ENCODE data around the gene RRP12.
"Not testable (repeated sequence)": the region's sequence is repeated elsewhere in the genome, so short reads cannot be mapped to it uniquely, and the experiment has no call there.

RRP12 gene, protein sequence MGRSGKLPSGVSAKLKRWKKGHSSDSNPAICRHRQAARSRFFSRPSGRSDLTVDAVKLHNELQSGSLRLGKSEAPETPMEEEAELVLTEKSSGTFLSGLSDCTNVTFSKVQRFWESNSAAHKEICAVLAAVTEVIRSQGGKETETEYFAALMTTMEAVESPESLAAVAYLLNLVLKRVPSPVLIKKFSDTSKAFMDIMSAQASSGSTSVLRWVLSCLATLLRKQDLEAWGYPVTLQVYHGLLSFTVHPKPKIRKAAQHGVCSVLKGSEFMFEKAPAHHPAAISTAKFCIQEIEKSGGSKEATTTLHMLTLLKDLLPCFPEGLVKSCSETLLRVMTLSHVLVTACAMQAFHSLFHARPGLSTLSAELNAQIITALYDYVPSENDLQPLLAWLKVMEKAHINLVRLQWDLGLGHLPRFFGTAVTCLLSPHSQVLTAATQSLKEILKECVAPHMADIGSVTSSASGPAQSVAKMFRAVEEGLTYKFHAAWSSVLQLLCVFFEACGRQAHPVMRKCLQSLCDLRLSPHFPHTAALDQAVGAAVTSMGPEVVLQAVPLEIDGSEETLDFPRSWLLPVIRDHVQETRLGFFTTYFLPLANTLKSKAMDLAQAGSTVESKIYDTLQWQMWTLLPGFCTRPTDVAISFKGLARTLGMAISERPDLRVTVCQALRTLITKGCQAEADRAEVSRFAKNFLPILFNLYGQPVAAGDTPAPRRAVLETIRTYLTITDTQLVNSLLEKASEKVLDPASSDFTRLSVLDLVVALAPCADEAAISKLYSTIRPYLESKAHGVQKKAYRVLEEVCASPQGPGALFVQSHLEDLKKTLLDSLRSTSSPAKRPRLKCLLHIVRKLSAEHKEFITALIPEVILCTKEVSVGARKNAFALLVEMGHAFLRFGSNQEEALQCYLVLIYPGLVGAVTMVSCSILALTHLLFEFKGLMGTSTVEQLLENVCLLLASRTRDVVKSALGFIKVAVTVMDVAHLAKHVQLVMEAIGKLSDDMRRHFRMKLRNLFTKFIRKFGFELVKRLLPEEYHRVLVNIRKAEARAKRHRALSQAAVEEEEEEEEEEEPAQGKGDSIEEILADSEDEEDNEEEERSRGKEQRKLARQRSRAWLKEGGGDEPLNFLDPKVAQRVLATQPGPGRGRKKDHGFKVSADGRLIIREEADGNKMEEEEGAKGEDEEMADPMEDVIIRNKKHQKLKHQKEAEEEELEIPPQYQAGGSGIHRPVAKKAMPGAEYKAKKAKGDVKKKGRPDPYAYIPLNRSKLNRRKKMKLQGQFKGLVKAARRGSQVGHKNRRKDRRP (N-terminal part only)

GRCh38 chr10:97400665-97401454 lies at the start of gene RRP12:
Gene RRP12, minus strand, starts transcription at chr10:97401340. Its CDS starts 109 bp downstream, at chr10:97401231.
- FAIRE-seq = peak; percentile 90

- no peak for FAIRE-seq
These were observed 49.7 kb upstream of the RRP12 start for GRCh38 chr10:97450828-97451227.

GRCh38 chr10:97445722-97446639 lies 44.8 kb upstream of the RRP12 start, which contains the start of the genes EXOSC1 and ZDHHC16:
Gene EXOSC1, minus strand, starts transcription at chr10:97446006. Its CDS starts 21 bp downstream, at chr10:97445985.
Gene ZDHHC16, plus strand, starts transcription at chr10:97446175. Its CDS starts 5,501 bp downstream, at chr10:97451676.
- no peak for FAIRE-seq

- FAIRE-seq = no peak
These were observed 44.2 kb upstream of the RRP12 start for GRCh38 chr10:97445357-97445721.

DNA sequence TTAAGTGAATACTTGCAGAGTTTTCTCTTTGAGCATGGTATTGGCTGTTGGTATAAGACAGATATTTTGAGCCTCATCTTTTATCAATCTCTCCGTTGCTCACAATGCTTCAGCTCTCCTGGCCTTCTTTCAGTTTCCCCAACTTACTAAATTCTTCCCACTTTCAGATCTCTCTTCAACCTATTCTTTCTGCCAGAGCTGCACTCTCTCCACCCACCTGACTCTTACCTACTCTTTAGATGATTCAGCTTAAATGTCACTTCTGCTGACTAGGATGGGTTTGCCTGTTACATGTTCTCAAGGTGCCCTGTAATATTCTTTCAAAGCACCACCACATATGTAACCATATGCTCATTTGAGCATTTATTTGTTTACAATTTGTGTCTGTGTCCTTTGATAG lies 43.1 kb upstream of the RRP12 start:
- no peak for FAIRE-seq

- FAIRE-seq = no peak
These were observed 41.1 kb upstream of the RRP12 start for GRCh38 chr10:97442277-97442676.

GRCh38 chr10:97435211-97435610 lies 34.1 kb upstream of the RRP12 start:
- no peak for FAIRE-seq

GRCh38 chr10:97434557-97434956 lies 33.4 kb upstream of the RRP12 start:
- FAIRE-seq = no peak

GRCh38 chr10:97434055-97434454 lies 32.9 kb upstream of the RRP12 start:
- FAIRE-seq = no peak

GRCh38 chr10:97428572-97428981 lies 27.4 kb upstream of the RRP12 start:
- FAIRE-seq = no peak

- no peak for FAIRE-seq
These were observed 26.5 kb upstream of the RRP12 start for GRCh38 chr10:97427571-97428179.

DNA sequence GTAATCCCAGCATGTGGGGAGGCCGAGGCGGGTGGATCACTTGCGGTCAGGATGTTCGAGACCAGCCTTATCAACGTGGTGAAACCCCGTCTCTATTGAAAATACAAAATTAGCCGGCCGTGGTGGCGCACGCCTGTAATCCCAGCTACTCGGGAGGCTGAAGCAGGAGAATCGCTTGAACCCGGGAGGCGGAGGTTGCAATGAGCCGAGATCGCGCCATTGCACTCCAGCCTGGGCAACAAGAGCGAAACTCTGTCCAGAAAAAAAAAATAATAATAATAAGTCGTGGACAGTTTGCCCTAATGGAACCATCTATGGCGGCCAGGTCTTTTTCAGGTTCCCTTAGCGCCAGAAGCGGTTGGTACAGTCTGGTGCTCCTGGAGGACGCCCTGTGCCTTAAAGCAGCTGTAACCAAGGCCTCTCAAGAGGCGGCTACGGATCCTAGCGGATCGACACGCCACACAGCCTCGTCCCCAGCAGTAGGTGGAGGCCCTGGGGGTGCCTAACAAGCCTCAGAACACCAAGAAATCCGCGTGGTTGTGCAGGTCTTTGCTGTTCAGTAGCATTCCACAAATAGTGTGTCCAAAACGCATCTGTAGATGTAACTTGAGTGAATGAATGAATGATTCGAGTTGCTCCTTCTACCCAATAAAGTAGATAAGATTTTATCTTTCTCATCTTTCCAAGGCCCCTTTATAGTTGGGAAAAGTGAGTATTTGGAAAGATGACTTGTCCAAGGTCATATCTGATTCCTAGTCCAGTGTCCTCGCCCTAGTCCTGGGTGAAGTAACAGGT lies 25.8 kb upstream of the RRP12 start:
- FAIRE-seq = no peak

DNA sequence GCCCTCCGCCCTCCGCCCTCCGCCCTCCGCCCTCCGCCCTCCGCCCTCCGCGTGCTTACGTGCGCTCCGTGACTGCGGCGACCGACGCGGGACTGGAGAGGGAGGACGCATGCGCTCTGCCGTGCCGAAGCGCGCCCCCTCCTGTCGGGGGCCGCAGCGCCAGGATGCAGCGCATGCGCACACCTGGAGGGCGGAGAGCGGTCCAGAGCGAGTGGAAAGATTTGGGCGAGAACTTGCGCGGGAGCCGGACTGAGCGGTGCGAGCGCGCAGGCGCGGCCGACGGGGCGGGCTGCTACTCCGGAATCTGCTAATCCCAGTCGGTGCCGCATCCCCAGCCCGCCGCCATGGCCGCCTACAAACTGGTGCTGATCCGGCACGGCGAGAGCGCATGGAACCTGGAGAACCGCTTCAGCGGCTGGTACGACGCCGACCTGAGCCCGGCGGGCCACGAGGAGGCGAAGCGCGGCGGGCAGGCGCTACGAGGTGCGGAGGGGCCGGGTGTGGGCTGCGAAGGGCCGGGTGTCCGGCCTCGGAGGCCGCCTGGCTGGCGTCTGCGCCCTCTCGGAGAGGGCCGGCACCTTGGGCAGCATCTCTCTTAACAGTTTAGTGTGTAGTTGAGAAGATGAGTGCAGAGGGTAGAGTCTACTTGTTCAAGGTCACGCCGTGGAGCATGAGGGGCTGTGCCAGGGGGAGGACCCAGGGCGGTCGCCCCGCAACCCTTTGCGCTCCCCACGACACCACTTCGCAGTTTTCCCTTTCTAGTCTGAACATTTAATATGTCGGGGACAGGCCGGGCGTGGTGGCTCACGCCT lies 25.0 kb upstream of the RRP12 start, which contains the start of gene PGAM1:
Gene PGAM1 (plus strand): TSS at position 228 of the 812 bp plus-strand sequence. CDS start 117 bp downstream, at position 345.
- FAIRE-seq = no peak

DNA sequence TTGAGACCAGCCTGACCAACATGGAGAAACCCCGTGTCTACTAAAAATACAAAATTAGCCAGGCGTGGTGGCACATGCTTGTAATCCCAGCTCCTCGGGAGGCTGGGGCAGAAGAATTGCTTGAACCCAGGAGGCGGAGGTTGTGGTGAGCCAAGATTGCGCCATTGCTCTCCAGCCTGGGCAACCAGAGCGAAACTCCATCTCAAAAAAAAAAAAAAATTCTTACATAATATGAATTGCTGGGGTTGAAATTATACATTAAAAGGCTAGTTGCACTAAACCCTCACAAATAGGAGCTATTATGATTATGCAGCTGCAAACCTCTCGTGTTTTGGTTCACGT lies 22.6 kb upstream of the RRP12 start:
- FAIRE-seq = not testable (repeated sequence)

GRCh38 chr10:97416565-97416964 lies 15.4 kb upstream of the RRP12 start:
- FAIRE-seq = no peak

DNA sequence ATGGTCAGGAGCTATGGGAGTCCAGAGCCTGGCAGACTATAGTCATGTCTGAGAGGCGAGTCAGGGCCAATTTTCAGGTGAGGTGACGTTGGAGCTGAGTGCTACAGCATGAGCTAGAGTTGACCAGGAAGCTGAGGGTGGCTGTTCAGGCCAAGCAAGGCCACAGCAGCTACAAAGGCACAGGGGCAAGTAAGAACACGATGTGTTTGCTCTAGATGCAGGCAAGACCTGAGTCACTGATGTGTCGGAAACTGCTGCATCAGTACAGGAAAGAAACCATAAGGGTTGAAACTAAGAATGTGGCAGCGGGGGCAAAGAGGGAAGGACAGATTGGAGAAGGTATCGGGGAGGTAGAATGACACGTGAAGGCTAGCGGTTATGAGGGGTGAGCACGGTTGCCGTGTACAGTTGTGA lies 11.8 kb upstream of the RRP12 start:
- FAIRE-seq = no peak

GRCh38 chr10:97411406-97411805 lies 10.3 kb upstream of the RRP12 start:
- FAIRE-seq = no peak

DNA sequence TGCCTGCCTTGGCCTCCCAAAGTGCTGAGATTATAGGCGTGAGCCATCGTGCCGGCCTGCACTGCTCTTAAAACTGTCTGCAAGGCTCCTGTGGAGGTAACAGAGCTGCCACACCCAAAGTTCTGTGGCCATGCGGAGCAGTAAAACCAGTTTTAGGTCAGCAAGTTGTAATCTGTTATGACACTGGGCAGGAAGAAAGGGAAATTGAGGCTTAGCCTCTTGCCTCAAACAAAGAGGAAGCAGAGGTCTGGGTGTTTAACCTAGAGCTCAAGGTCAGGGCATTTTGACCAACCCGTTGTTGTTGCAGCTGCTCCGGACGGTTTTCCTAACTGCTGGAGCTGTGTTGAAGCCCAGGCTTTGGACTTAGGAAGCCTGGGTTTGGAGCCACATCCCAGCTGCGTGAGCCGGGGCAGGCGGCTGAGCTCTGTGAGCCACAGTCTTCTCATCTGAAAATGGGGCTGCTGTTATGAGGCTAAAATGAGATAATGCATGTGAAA lies 7.4 kb upstream of the RRP12 start:
- no peak for FAIRE-seq

All from colon (tissue), 2 donors.